ENCODE results near the gene CNGA1. TPM values are rescaled to one million over a fixed set of nuclear protein-coding genes. Genes with fewer than 3 reads are reported as not detected.

CNGA1 gene
- total RNA-seq, 1 experiment from 2014 or later, result 1.0 TPM

GRCh38 chr4:48046059-48046458 is 29.6 kb upstream of the CNGA1 start:
- Mint-ChIP-seq H3K36me3 (ENCODE audit: insufficient read depth in 1 of 3, low read depth in 3 of 3) (peaks cover 0 to 2% (median 1%) of the 10 kb centered on the region in 3 experiments; a peak in 2 of 7 replicates), H3K4me3 (no peak overlapping the region; a peak in 1 of 5 replicates), H3K4me1 (peaks cover 20 to 31% of the 10 kb centered on the region in 2 experiments), H3K9me3 (peaks cover 0 to 2% of the 10 kb centered on the region in 2 experiments; a peak in 1 of 5 replicates), H3K27me3 (ENCODE audit: low read depth) (peaks cover 2% of the 10 kb centered on the region; the same call in 1 of the 2 replicates), H3K27ac (no peak overlapping the region)
- Histone ChIP-seq H2BK120ac (ENCODE audit: low read depth, low read length, poor library complexity, severe bottlenecking) (no peak overlapping the region), H3K23ac (ENCODE audit: insufficient read length, low read depth, low read length) (no peak overlapping the region), H2BK15ac (ENCODE audit: low read depth, low read length) (no peak overlapping the region), H3K56ac (ENCODE audit: insufficient read length, low read depth, low read length) (no peak overlapping the region), H2AFZ (ENCODE audit: low read length) (no peak overlapping the region), H3K23me2 (ENCODE audit: insufficient read length, low read depth, low read length, poor library complexity, severe bottlenecking) (no peaks in the 10 kb centered on the region), H3K79me2 (ENCODE audit: insufficient read depth, low read length) (no peaks in the 10 kb centered on the region), H3K18ac (ENCODE audit: insufficient read length, low read depth, low read length) (no peak overlapping the region), H4K20me1 (ENCODE audit: control insufficient read depth, insufficient read depth, insufficient read length) (no peaks in the 10 kb centered on the region), H3K27me3 (ENCODE audit: insufficient read depth, low read length) (no peaks in the 10 kb centered on the region), H3K14ac (ENCODE audit: insufficient read depth, low read length) (no peak overlapping the region), H3K4ac (ENCODE audit: low read depth, low read length) (no peak overlapping the region), H2BK12ac (ENCODE audit: insufficient read length, low read depth, low read length) (no peak overlapping the region), H3K79me1 (ENCODE audit: insufficient read depth, low read depth, low read length, poor library complexity, severe bottlenecking) (no peaks in the 10 kb centered on the region), H2AK5ac (ENCODE audit: insufficient read length, low read length) (no peak overlapping the region), H2BK5ac (ENCODE audit: insufficient read length, low read length) (no peak overlapping the region), H3K27ac (ENCODE audit: insufficient read length, low read depth, low read length) (no peak overlapping the region), H2BK20ac (ENCODE audit: low read depth, low read length, poor library complexity, severe bottlenecking) (no peak overlapping the region), H3K4me1 (ENCODE audit: insufficient read depth, low read length) (no peaks in the 10 kb centered on the region; the same call in 1 of the 2 replicates), H4K91ac (ENCODE audit: insufficient read length, low read depth, low read length) (no peak overlapping the region), H3K9ac (ENCODE audit: extremely low read depth, insufficient read length, low read length) (no peak overlapping the region), H3K9me3 (ENCODE audit: control insufficient read depth, low read depth, low read length) (no peaks in the 10 kb centered on the region), H3T11ph (ENCODE audit: low read length) (no peak overlapping the region), H4K5ac (ENCODE audit: insufficient read length, low read depth, low read length) (no peak overlapping the region), H3K4me2 (ENCODE audit: insufficient read depth, insufficient read length, low read length) (no peak overlapping the region), H4K8ac (replicated peaks; ENCODE audit: insufficient read length, low read depth, low read length) (no peak overlapping the region)
- DNase-seq, result no peak
- WGBS (ENCODE audit: extremely low coverage, insufficient read length, low lambda C conversion rate), result no CpG with 5 or more reads among the region's 3 CpGs
- TF ChIP-seq CTCF (conservative IDR thresholded peaks at IDR 0.05), result no peak
